Kidney (tissue), 14 donors: ENCODE measurements around the gene RPL36. TPM values are rescaled to one million over a fixed set of nuclear protein-coding genes. Genes with fewer than 3 reads are reported as not detected.

Experiments used
- DNase-seq, 5 donors: peaks; one replicate each; pipeline ENCODE4 v3.0.0-alpha.2; 2013 to 2020
- FAIRE-seq: peaks from 2 replicates; lab custom pipeline; 2012; peaks lifted over from hg19 to GRCh38; lab: Jason Lieb, UNC
- H3K27ac ChIP-seq, 2 donors: one replicate each; pipeline ENCODE4 v1.7.0; 2013; ENCODE audit warnings: low read depth in 2 of 2, low read length in 2 of 2, inconsistent platforms in 1 of 2
- H3K27me3 ChIP-seq: one replicate; pipeline ENCODE4 v1.7.1; 2013; ENCODE audit warnings: low read length, inconsistent platforms; ENCODE audit not compliant: control insufficient read depth, insufficient read depth
- H3K36me3 ChIP-seq, 3 donors: one replicate each; pipeline versions ENCODE4 v1.7.0 to v1.7.1; 2013; ENCODE audit warnings: low read length in 3 of 3, control low read depth in 1 of 3, inconsistent platforms in 1 of 3; ENCODE audit not compliant: insufficient read depth in 3 of 3, control insufficient read depth in 2 of 3
- H3K4me1 ChIP-seq, 3 donors: one replicate each; pipeline versions ENCODE4 v1.7.0 to v1.7.1; 2013; ENCODE audit warnings: low read length in 3 of 3, inconsistent platforms in 1 of 3, low read depth in 1 of 3; ENCODE audit not compliant: control insufficient read depth in 2 of 3, insufficient read depth in 2 of 3
- H3K4me3 ChIP-seq, 3 donors: one replicate each; pipeline versions ENCODE4 v1.7.0 to v1.8.1; 2013; ENCODE audit warnings: low read length in 3 of 3, control low read depth in 1 of 3, inconsistent platforms in 1 of 3
- H3K9ac ChIP-seq, 3 donors: one replicate each; pipeline versions ENCODE4 v1.7.0 to v1.7.1; 2013; ENCODE audit warnings: low read length in 3 of 3, control low read depth in 1 of 3, inconsistent platforms in 1 of 3
- H3K9me3 ChIP-seq, 3 donors: one replicate each; pipeline versions ENCODE4 v1.7.0 to v1.7.1; 2013; ENCODE audit warnings: low read length in 3 of 3, control low read depth in 1 of 3, inconsistent platforms in 1 of 3; ENCODE audit not compliant: control insufficient read depth in 2 of 3, insufficient read depth in 1 of 3
- CTCF ChIP-seq: IDR thresholded peaks from 3 replicates; pipeline ENCODE4 v1.5.1; 2012; ENCODE audit warnings: mild to moderate bottlenecking, moderate library complexity, borderline replicate concordance; ENCODE audit not compliant: insufficient read depth; ENCODE audit errors: extremely low read depth
- intact Hi-C: fragments of 100-400 bp; cut with DNase I; formaldehyde crosslinking; loops from one replicate; pipeline ENCODE4 v1.11.1; 2022
- polyA plus RNA-seq: library from polyadenylated mRNA; stranded (reverse); fragments of 350-450 nt; fragmentation: Illumina TruSeq; extraction: RNeasy Lipid Tissue Mini Kit (QIAGEN cat#74804); gene quantifications from one replicate; pipeline ENCODE4 v1.2.3, GENCODE V29; 2014; ENCODE audit warnings: low read depth, low replicate concordance; ENCODE audit not compliant: insufficient read depth
- total RNA-seq: library from RNA; stranded (reverse); fragmentation: NEBNext Ultra II Directional; extraction: Animal tissue kit (Norgen Biotek cat#: 25700); gene quantifications from one replicate; pipeline ENCODE4 v1.2.1, GENCODE V29; 2021
- donor health status: control.
- donor health status: control.
- donor health status: control.
- donor health status: control.
- donor health status: control.
- donor health status: DM: yes; HTN: yes; CAD: no.
- donor health status: Normal renal cell carcinoma (clear cell type).

Gene RPL36
- total and polyA plus RNA-seq, 2 donors from 2014 or later: 564 to 1,593 TPM

- no peak for FAIRE-seq
Measured at GRCh38 chr19:5671600-5671999, 18.5 kb upstream of the RPL36 start.

DNA sequence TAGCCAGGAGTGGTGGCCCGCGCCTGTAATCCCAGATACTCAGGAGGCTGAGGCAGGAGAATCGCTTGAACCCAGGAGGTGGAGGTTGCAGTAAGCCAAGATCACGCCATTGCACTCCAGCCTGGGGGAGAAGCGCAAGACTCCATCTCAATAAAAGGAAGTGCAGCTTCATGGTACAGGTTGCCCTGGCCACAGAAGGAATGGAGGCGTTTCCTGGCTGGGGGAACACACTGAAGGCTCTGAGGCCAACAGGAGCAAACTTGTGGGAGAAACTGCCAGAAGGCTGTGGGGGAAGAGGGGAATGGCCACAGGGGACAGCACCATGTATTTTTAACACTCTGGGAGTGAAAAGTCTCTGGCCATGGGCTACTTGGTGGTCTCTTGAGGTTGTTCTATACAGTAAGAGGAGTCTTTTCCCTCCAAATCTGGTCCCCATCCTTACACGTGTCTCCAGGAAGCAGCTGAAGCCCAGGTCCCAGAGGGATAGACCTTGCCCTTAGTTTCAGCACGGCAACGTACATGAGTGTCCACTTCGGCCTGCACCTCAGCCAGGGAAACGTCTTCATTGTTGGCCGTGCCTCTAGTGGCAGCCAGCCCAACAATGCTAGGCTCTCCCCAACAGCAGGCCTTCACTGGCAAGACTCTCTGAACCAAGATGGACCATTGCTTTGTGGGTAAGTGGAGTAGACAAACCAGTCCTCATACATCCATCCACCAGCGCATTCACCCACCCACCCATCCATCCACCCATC, 17.2 kb upstream of the RPL36 start:
- H3K9ac ChIP-seq: no peak overlapping the region
- H3K36me3 ChIP-seq: peaks cover 0 to 17% (median 6%) of the 10 kb centered on the region in 3 donors
- FAIRE-seq (no peak), DNase-seq (no peak)
- H3K9me3 ChIP-seq: no peaks in the 10 kb centered on the region
- H3K27me3 ChIP-seq: no peaks in the 10 kb centered on the region
- no peak overlapping the region for H3K27ac ChIP-seq
- no peaks in the 10 kb centered on the region for H3K4me1 ChIP-seq
- intact Hi-C loops: no loop called here
- TF ChIP-seq CTCF: no peak
- no peak overlapping the region for H3K4me3 ChIP-seq

More at GRCh38 chr19:5671600-5671999, 18.5 kb upstream of the RPL36 start:
- H3K27ac ChIP-seq: no peak overlapping the region
- no peak for TF ChIP-seq CTCF
- DNase-seq: no peak
- no peak overlapping the region for H3K4me3 ChIP-seq
- H3K9ac ChIP-seq: no peak overlapping the region
- no peaks in the 10 kb centered on the region for H3K27me3 ChIP-seq
- peaks cover 2 to 29% (median 17%) of the 10 kb centered on the region in 3 donors for H3K36me3 ChIP-seq
- intact Hi-C loops: no loop called here
- no peaks in the 10 kb centered on the region for H3K9me3 ChIP-seq
- no peaks in the 10 kb centered on the region for H3K4me1 ChIP-seq

GRCh38 chr19:5673752-5674151, 16.3 kb upstream of the RPL36 start:
- Histone ChIP-seq H3K9me3 (no peaks in the 10 kb centered on the region), H3K9ac (no peak overlapping the region), H3K4me3 (no peak overlapping the region), H3K36me3 (peaks cover 0 to 14% (median 6%) of the 10 kb centered on the region in 3 donors), H3K27me3 (no peaks in the 10 kb centered on the region), H3K4me1 (no peaks in the 10 kb centered on the region), H3K27ac (no peak overlapping the region)
- DNase-seq: no peak
- no peak for TF ChIP-seq CTCF
- intact Hi-C loops: no loop called here
- FAIRE-seq: no peak
